Measurements from ENCODE around the gene CHST12.

- TF ChIP-seq CTCF (IDR thresholded peaks at IDR 0.05), result no peak
- TF ChIP-seq ZFX (IDR thresholded peaks at IDR 0.05; ENCODE audit: borderline replicate concordance), result no peak
These were observed 7.6 kb downstream of the CHST12 start for GRCh38 chr7:2411049-2411448.

All from 22Rv1 (cell line).